ENCODE measurements around the gene EFNA4.

Gene EFNA4

DNA sequence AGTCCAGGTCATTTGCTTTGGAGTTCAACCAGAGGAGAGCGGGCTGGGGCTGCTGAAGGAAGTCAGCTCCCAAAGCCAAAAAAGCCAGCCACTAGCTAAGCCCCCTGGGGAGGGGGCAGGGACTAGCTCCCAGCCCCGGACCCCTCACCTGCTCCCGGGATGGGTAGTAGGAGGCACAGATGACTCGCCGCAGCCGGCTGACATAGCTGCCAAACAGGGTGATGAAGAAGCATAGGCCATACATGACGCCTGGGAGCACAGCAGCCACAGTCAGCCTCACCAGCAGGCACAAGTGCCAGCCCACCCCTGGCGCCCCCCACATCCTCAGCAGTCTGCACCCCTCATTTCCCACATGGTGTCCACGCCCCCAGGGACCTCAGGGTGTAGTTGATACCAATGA lies 37.4 kb upstream of the EFNA4 start:
- Mint-ChIP-seq H3K27me3 (no peaks in the 10 kb centered on the region), H3K9me3 (no peaks in the 10 kb centered on the region), H3K36me3 (ENCODE audit: low read depth) (no peaks in the 10 kb centered on the region), H3K4me3 (no peak overlapping the region), H3K4me1 (ENCODE audit: low read depth) (no peaks in the 10 kb centered on the region), H3K27ac (no peak overlapping the region)
- no peak for DNase-seq

DNA sequence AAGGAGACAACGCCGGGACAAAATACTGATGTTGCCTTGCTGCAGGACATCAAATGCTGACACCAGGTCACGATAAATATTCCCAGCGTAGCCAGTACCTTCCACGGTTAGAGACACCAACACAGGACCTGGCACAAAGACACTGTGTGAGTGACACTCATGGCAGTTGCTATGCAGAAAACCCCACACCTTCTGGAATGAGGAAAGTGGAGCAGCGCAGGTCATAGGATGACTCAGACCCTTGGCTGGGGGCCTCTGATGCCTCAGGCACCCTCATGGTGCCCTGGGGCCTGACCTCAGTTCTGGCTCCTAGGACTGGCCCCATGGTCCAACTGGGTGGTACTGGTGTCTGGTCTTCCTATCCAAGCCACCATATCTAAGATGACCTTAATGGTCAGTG lies 37.0 kb upstream of the EFNA4 start:
- H3K4me3 Mint-ChIP-seq, result no peak overlapping the region
- no peak for DNase-seq
- no peaks in the 10 kb centered on the region for H3K9me3 Mint-ChIP-seq
- H3K27me3 Mint-ChIP-seq, result no peaks in the 10 kb centered on the region
- no peaks in the 10 kb centered on the region for H3K36me3 Mint-ChIP-seq (ENCODE audit: low read depth)
- H3K27ac Mint-ChIP-seq, result no peak overlapping the region
- H3K4me1 Mint-ChIP-seq (ENCODE audit: low read depth), result no peaks in the 10 kb centered on the region

DNA sequence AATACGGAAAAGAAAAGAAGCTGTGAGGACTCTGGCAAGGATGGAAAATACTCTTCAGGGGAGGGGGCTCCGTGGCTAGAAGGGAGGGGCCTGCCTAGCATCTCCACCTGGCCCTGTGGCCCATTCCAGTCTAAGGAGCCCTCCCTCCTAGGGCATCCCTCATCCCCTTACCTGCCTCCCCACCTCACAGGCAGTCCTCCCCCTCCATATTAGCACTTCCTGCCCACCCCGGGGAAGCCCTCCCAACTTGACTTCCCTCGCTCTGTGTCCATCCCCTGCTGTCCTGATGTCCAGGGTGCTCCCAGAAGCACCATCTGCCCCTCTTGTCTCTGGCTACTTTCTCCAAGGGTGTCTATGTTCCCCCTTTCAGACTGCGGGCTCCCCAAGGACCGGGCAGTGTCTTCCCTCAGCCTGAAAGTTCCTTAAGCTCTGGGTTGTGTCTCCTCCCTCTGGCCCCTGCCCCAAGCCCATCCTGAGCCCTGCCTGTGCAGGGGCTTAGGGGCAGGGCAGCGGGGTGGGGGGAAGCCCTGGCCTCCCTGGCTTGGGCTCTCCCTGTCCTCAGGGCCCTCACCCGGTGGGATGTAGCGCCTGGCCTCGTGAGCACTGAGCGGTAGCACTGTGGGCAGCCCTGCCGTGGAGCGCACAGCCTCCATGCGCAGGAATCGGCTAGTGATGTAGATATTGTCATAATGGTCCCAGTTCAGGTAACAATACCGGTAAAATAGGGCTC lies 33.9 kb upstream of the EFNA4 start:
- Mint-ChIP-seq H3K27me3 (no peaks in the 10 kb centered on the region), H3K4me3 (no peak overlapping the region), H3K36me3 (ENCODE audit: low read depth) (no peaks in the 10 kb centered on the region), H3K4me1 (ENCODE audit: low read depth) (no peaks in the 10 kb centered on the region), H3K9me3 (no peaks in the 10 kb centered on the region), H3K27ac (no peak overlapping the region)
- no peak for DNase-seq

DNA sequence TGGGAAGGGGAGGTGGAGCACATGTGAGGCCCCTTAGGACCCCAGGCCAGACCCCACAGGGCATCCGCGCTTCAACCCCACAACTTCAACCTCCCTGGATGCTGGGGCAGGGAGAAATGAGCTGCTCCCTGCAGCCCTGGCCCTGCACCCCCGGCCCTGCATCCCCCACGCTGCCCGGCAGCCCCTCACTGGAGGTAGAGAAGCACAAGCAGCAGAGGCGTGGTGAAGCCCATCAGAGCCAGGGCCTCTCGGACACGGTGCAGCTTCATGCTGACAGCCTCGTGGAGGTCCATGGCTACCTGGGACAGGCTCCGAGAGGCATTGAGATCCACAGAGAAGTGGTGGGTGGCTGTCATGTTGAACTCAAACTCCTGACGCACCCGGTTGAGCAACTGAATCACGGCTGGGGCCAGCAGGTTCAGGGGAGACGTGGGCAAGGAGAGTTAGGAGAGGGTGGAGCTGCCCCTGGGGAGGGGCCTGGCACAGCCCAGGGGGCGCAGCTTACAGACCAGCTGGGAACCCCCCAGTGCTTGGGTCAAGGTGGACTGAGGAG lies 33.2 kb upstream of the EFNA4 start:
- H3K4me1 Mint-ChIP-seq (ENCODE audit: low read depth), result no peaks in the 10 kb centered on the region
- H3K36me3 Mint-ChIP-seq (ENCODE audit: low read depth), result no peaks in the 10 kb centered on the region
- no peaks in the 10 kb centered on the region for H3K9me3 Mint-ChIP-seq
- H3K27ac Mint-ChIP-seq, result no peak overlapping the region
- no peak for DNase-seq
- H3K27me3 Mint-ChIP-seq, result no peaks in the 10 kb centered on the region
- no peak overlapping the region for H3K4me3 Mint-ChIP-seq

DNA sequence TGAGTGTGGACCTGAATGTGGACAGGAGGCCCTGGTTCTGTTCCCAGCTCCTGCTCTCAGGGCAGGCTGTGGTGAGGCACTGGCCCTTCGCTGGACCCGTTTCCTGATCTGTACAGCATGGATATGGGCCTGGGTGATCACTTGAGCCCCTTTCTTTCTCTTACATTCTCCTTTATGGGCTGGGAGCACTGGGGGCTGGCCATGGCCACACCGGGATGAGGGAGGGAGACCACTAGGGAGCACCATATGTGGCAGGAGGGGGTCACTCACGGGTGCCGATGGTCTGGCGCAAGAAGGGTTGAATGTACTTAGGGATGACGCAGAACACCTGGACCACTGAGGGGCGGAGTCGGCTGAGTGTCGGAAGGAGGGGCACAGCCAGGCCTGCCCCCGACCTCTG lies 32.6 kb upstream of the EFNA4 start:
- H3K27me3 Mint-ChIP-seq, result no peaks in the 10 kb centered on the region
- no peaks in the 10 kb centered on the region for H3K9me3 Mint-ChIP-seq
- no peaks in the 10 kb centered on the region for H3K36me3 Mint-ChIP-seq (ENCODE audit: low read depth)
- no peak overlapping the region for H3K27ac Mint-ChIP-seq
- no peaks in the 10 kb centered on the region for H3K4me1 Mint-ChIP-seq (ENCODE audit: low read depth)
- DNase-seq, result no peak
- H3K4me3 Mint-ChIP-seq, result no peak overlapping the region

DNA sequence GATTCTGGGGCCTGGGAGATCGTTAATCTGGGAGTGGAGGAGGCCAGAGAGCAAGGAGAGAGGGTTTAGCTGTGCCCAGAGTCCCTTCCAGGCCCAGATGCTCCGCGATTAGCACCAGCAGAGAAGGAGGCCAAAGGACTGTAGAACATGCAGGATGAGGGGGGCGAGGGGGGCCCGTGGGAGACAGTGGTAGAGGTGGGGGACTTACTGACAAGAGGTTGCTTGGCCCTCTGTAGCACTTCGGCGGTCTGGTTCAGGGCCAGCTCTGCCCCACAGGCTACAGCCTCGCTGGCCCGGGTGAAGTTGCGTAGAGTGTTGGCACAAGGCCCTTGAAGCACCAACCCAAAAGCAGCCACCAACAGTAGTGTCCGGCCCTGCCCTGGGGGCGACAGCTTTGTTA lies 30.7 kb upstream of the EFNA4 start:
- Mint-ChIP-seq H3K4me1 (ENCODE audit: low read depth) (no peaks in the 10 kb centered on the region), H3K9me3 (no peaks in the 10 kb centered on the region), H3K27me3 (no peaks in the 10 kb centered on the region), H3K4me3 (no peak overlapping the region), H3K27ac (no peak overlapping the region), H3K36me3 (ENCODE audit: low read depth) (no peaks in the 10 kb centered on the region)
- DNase-seq, result no peak

DNA sequence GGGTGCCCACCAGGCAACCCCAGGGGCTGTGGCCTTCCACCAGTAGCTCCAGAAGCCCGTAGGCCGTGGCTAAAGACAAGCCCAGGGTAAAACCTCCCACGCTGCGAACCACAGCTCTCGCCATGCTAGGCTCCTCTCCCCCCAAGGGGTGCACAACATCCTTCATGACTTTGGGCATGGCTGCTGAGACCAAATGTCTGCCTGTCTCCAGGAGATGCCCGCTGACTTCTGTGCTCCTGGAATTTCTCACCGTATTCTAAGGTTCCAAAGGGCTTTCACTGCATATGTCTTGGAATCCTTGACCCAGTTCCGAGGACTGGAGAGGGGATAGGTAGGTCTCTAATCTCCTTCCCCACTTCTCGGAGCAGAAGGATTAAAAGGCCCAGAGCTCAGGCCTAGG lies 30.0 kb upstream of the EFNA4 start, which contains the start of the genes DCST1 and DCST2:
DCST1 (plus strand) TSS at position 301 of the 400 bp plus-strand sequence. CDS start 213 bp downstream, outside the sequence.
DCST2 (minus strand) TSS at position 258 of the 400 bp plus-strand sequence; CDS start at position 178, 80 bp downstream.
- DNase-seq, result no peak
- H3K4me1 Mint-ChIP-seq (ENCODE audit: low read depth), result no peaks in the 10 kb centered on the region
- no peak within 1 kb of the TSS for H3K4me3 Mint-ChIP-seq
- H3K27ac Mint-ChIP-seq, result no peak within 1 kb of the TSS
- H3K36me3 Mint-ChIP-seq (ENCODE audit: low read depth), result no peaks in the 10 kb centered on the region
- peaks cover 1% of the 10 kb centered on the region for H3K27me3 Mint-ChIP-seq
- no peaks in the 10 kb centered on the region for H3K9me3 Mint-ChIP-seq

DNA sequence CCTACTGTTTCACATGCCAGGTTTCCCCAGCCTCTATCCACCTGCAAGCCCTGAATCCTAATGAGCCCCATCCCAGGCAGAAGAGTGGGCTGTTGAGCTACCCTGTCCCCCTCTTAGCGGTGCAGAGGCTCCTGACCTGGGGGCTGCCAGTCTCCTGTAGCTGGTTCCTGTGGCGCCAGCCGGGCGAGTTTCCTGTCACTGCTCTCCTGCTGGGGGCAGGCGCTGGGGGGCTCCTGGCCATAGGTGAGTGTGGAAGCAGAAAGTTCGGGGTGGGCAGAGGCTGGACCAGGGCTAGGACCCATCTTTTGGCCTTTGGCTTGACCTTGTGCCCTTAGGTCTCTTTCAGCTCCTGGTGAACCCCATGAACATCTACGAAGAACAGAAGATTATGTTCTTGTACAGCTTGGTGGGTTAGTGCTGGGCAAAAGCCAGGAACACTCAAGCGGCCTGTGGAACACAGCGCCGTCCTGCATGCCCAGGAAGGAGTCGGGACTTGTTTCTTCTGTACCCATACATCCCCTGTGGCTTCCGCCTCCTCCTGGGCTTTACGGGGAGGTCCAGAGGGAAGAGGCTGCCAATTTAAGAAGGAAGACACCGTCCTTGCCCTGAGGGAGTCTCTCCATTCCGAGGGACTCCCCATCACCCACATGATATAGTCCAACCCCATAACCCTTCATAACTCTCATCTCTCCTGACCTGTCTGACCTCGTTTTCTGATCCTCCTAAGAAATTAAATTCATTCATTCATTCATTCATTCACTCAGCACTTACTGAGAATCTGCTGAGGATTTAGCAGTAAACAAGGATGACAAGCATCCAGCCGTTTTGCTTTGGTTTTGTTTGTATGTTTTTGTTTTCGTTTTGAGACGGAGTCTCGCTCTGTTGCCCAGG lies 29.0 kb upstream of the EFNA4 start:
- DNase-seq, result no peak
- Mint-ChIP-seq H3K36me3 (ENCODE audit: low read depth) (no peaks in the 10 kb centered on the region), H3K4me3 (no peak overlapping the region), H3K9me3 (no peaks in the 10 kb centered on the region), H3K27ac (no peak overlapping the region), H3K4me1 (ENCODE audit: low read depth) (no peaks in the 10 kb centered on the region), H3K27me3 (peaks cover 2% of the 10 kb centered on the region)

DNA sequence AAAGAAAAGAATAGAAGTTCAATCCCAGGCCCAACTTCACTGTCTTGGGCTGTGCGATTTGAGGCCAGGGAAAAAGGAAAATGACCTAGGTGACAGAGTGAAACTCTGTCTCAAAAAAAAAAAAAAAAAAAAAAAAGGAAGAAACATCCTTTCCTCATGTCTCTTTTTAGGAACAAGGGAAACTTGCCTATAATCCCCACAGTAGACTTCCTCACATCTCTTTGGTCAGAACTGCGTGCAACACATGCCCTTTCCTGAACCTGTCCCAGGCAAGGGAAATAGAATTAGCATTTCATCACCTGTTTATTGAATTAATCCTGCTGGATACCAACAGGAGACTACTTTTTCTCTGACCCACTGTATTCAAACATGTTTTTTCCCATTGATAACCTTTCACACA lies 27.6 kb upstream of the EFNA4 start:
- no peak overlapping the region for H3K27ac Mint-ChIP-seq
- no peak for DNase-seq

DNA sequence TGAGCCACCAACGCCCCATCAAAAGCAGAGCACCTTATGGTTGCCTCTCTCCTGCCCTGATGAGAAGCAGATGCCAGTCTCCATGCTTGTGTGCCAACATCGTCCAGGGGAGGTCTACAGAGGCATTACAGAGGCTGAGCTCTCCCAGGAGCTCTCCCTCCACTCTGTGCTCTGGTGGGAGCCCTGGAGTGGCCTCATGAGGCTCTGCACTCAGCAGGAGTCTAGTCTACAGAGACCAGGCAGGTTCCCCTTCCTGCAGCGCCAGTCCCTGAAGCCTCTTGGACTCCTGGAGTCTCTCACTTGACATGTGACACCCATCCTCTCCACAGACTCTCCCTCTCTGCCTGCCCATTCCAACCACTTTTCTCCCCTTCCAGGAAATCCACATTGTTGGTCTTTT lies 26.5 kb upstream of the EFNA4 start:
- no peaks in the 10 kb centered on the region for H3K36me3 Mint-ChIP-seq (ENCODE audit: low read depth)
- H3K9me3 Mint-ChIP-seq, result no peaks in the 10 kb centered on the region
- DNase-seq, result no peak
- H3K4me3 Mint-ChIP-seq, result no peak overlapping the region
- H3K27me3 Mint-ChIP-seq, result peaks cover 2% of the 10 kb centered on the region
- no peaks in the 10 kb centered on the region for H3K4me1 Mint-ChIP-seq (ENCODE audit: low read depth)
- H3K27ac Mint-ChIP-seq, result no peak overlapping the region

More for the DNA sequence above, 27.6 kb upstream of the EFNA4 start:
- Mint-ChIP-seq H3K4me3 (no peak overlapping the region), H3K9me3 (no peaks in the 10 kb centered on the region), H3K36me3 (ENCODE audit: low read depth) (no peaks in the 10 kb centered on the region), H3K4me1 (ENCODE audit: low read depth) (no peaks in the 10 kb centered on the region), H3K27me3 (peaks cover 2% of the 10 kb centered on the region)

DNA sequence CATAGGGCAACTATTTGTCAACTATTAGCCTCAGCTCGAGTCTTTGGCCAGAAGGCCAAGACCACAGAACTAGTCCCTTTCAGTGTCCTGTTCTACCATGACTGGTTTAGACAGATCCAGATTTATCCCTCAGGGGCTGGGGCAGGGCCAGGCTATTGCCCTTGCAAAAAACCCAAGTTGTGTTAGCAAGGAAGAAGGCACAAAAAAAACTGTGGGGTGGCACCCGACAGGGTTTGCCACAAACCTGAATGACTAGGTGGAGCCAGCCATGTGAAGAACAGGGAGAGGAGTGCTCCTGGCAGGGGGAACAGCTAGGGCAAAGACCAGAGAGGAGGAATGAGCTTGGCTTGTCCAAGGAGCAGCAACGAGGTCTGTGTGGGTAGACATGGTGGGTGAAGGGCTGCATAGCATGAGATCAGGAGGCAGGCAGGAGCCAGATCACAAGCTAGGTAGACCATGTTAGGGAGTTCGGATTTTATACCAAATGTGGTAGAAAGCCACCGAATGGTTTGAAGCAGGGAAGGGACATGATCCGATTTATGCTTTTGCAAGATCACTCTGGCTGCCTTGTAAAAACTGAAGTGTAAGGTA lies 25.6 kb upstream of the EFNA4 start:
- no peak for DNase-seq
- no peak overlapping the region for H3K27ac Mint-ChIP-seq
- H3K4me1 Mint-ChIP-seq (ENCODE audit: low read depth), result no peaks in the 10 kb centered on the region
- H3K36me3 Mint-ChIP-seq (ENCODE audit: low read depth), result no peaks in the 10 kb centered on the region
- H3K4me3 Mint-ChIP-seq, result no peak overlapping the region
- no peaks in the 10 kb centered on the region for H3K9me3 Mint-ChIP-seq
- H3K27me3 Mint-ChIP-seq, result peaks cover 2% of the 10 kb centered on the region

DNA sequence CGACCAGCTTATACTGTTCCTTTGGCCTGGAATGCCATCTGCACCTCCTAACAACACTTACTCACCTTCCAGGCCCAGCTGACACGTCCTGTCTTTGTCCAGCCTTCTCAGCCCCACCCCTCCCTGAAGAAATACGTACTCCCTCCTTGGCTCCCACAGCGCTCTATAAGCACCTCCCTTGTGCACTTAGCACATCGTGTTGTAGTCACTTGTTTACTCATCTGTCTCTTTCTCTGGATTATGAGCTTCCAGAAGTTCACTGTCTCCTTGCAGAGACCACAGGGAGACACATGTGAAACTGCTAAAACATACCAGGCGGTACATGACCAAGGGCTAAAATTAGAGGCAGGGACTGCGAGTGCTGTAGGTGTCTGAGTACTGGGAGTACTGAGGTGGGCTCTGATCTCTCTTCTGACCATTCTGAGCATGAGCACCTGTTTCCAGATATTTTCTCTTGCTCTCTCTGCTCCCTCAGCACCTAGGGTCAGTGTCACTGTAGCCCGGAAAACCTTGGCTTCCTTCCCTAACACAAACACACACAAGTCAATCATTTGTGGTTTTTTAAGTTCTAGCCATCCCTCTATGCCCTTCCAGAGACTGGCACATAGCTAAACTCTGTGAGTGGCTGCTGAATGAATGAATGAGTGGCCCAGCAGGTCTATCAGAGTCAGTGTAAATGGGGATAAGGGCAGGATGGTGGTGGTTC lies 24.8 kb upstream of the EFNA4 start:
- Mint-ChIP-seq H3K27me3 (peaks cover 2% of the 10 kb centered on the region), H3K27ac (no peak overlapping the region), H3K36me3 (ENCODE audit: low read depth) (no peaks in the 10 kb centered on the region), H3K4me3 (no peak overlapping the region), H3K4me1 (ENCODE audit: low read depth) (no peaks in the 10 kb centered on the region), H3K9me3 (no peaks in the 10 kb centered on the region)
- no peak for DNase-seq

DNA sequence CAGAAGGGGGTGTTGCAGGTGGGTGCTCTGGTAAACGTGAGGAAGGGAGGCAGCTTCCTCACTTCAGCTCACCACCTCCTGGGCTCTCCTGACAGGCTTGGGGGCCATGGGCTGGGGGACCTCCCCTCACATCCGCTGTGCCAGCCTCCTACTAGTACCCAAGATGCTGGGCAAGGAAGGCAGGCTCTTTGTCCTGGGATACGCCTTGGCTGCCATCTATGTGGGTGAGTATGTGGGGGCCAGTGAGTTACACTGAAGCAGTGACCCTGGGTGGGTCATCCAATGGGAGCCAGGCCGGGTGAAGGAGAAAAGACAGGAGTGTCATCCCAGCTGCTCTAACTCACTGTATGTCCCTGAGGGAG lies 24.3 kb upstream of the EFNA4 start:
- no peaks in the 10 kb centered on the region for H3K36me3 Mint-ChIP-seq (ENCODE audit: low read depth)
- peaks cover 2% of the 10 kb centered on the region for H3K27me3 Mint-ChIP-seq
- H3K9me3 Mint-ChIP-seq, result no peaks in the 10 kb centered on the region

More for the DNA sequence above, 24.3 kb upstream of the EFNA4 start:
- no peak overlapping the region for H3K27ac Mint-ChIP-seq
- no peak for DNase-seq
- no peaks in the 10 kb centered on the region for H3K4me1 Mint-ChIP-seq (ENCODE audit: low read depth)
- H3K4me3 Mint-ChIP-seq, result no peak overlapping the region
